COLO668 (cell line): Measurements from ENCODE around the gene FGF1.

Source experiments
- DNase-seq: peaks from one replicate; lab custom pipeline; 2025; ENCODE audit not compliant: unreplicated experiment; lab: John Stamatoyannopoulos, UW

Gene FGF1

DNA sequence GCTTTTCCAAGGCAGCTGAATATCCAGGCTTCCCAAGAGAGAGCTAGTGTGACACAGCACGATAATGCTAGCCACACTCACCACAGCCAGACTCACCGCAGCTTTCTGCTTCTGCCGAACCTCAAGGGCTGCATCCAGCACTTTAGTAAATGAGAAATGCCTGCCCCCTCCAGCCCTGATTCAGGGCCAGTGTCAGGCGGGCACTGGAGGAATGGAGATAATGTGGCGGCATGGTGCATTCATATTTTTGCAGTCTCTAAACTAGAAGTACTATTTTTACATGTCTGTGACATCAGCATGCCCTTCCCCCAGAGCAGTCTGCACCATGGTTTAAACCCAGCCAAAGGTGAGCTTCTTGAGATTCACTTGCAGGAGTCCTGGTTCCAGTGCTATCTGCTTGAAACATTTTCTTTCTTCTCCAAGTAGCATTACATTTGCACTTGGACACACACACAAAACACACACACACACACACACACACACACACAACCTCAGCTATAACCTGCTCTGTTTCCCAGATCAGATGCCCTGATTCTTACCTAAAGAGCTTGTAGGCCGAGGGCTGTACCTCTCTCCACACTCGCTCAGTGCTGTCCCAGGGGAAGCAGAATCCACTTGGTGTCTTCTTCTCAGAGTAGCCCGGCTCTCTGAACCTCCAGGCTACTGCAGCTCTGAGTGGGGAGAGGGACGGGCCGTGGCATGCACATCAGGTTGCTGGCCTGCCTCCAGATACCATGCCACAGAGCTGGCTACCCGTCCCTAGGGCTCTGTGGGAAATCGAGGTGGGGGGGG lies at the start of gene FGF1:
FGF1 (minus strand) TSS at position 673 of the 792 bp plus-strand sequence. CDS start 71,963 bp downstream, outside the sequence.
- no peak for DNase-seq

DNA sequence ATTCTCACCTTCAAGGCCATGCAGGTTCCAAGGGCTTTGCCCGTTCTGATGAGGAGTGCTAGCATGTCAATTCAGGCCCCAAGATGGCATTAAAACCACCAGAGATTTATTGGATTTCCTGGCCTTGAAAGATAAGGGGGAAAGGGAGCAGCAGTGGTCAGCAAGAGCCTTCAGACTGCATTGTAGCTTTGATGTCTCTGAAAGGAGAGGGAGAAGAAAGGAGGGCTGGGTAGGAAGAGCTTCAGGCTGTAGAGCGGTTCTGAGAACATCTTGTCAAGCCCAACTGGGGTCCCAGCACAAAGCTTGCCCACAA lies 41.8 kb upstream of the FGF1 start:
- no peak for DNase-seq

DNA sequence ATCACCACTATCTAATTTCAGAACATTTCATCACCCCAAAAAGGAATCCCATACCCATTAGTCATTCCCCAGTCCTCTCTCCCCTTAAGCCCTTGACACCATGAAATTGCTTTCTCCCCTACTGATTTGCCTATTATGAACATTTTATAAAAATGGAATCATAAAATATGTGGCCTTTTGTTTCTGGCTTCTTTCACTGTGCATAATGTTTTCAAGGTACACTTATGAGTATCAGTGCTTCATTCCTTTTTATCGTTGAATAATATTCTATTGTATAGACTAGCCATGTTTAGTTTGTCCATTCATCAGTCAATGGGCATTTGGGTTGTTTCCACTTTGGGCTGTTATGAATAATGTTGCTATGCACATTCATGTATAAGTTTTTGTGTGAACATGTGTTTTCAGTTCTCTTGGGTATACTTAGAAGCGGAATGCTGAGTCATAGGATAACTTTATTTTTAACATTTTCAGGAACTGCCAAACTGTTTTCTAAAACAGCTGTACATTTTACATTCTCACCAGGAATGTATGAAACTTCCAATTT lies 40.4 kb upstream of the FGF1 start:
- DNase-seq: no peak

DNA sequence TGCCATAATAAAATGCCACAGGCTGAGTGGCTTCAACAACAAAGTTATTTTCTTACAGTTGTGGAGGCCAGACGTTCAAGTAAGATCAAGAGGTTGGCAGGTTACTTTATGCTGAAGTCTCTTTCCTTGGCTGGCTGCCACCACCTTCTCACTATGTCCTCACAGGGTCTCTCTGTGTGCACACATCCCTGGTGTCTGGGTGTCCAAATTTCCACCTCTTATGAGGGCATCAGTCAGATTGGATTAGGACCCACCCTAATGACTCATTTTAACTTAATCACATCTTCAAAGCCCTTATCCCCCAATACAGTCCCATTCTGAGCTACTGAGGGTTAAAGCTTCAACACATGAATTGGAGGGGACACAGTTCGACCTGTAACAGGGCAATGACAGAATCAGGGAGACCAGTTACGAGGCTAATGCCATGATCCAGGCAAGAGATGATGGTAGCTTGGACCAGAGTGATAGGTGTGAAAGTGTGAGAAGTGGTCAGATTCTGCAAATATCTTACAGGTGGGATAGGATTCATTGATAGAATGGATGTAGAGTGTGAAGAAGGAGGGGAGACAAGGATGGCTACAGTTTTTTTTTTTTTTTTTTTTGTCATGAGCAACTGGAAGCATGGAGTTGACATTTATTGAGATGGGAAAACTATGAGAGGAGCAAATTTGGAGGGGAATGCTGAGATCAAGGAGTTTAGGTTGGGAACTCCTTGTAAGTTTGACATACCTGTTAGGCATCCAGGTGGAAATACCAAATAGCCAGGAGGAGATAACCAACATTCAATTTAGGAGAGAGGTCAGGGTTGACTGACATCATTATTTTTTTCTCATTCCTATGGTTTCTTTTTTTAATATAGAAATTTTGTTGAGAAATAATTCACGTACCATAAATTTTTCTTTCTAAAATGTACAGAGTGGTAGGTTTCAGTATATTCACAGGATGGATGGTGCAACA lies 39.6 kb upstream of the FGF1 start:
- DNase-seq: no peak

DNA sequence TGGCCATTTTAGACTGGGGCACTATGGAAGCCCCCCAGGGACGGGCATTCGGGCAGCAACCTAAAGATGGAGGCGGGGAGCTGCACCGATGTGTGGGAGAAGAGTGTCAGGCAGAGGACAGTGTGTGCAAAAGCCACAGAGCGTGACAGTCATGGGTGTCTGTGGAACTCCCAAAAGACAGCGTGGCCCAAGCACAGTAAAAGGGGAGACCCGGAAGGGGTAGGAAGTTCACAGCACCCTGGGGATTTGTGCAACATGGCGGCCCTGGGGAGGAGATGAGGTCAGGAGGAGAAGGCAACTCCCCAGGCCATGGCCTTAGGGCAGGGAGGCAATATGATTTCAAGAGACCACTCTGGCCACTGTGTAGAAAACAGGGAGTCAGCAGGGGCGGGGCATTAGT lies 38.9 kb upstream of the FGF1 start:
- no peak for DNase-seq

DNA sequence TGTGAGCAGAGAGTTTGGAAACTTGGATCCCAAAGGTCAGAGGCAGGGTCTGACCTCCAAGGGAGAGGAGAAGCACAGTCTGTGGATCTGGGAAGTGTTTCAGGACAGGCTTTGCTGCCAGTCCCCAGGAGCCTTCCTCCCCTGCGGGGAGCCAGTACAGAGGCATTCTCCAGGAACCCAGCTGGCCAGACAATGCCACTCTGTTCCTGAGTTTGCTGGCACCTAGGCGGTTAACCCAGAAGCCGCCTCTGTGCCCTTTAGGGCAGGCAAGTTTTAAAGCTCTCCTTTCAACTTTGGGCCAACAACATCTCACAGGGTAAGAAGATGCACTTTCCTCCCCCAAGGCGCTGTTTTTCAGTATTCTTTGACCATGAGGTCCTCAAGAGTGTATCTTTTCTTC lies 37.0 kb upstream of the FGF1 start:
- DNase-seq: no peak

DNA sequence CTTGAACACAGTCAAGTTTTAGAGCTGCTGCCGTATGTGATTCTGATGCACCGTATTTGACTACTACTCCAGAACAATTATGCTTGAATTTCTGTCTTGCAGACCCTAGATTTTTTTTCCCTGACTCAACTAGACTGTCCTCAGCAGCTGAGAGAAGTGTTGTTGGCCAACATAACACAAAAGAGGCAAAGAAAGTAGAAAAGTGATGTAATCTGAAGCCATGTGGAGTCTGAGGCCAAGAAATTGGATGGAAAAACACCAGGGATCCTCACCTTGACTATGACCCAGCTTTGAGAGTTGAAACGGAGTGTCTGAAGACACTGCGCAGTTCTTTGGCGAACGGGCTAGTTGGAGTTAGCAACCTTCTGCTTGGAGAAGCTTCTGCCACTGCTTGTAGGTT lies 36.3 kb upstream of the FGF1 start:
- DNase-seq: no peak

DNA sequence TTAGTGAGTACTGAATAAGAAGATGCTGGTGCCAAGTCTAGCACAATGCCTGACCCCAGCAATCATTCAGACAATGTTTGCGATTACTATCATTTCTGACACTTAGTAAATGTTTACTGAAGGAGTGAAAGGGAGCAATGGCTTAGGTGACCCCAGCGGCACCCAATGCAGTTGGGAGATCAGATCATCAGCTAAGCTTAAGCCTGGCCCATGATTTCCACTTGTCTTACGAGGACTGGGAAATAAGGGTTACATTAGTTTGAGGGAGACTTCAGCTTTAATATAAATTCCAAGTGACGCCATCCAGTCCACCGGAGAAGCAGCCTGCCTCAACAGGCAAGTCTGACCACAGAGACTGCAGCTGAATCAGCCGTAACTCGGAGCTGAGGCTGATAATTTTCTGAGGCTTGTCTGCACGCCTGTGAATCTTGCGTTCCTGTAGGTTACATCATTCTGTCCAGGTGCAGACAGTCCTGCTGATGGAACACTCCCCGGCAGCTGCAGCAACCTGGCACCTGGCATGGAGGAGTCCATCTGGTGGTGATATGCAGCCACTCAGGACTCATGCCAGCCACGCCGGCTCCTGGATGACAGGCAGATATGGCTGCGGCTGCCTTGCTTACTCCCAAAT lies 34.9 kb upstream of the FGF1 start:
- DNase-seq: peak; percentile 89

DNA sequence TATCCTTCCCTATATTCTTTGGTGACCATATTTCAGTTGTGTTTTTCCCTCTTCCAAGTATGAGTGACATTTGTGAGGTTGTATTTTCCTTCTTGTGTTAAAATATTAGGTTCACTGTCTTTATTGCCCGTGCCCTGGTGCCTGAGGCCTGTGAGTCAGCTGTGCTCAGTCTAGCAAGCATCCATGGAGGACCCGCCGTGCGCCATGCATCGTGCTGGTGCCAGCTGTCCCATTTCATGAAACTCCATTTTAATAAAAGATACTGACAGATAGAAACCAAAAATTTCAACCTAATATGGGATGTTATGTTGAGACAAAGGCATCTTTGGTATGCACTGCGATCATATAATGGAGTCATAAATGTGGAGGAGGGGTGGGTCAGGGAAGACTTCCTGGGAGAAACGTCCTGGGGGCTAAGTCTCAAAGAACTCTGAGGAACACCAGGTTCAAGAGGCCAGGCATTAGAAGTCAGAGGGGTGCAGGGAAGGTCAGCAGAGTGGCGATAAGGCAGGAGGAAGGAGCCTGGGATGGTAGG lies 34.0 kb upstream of the FGF1 start:
- no peak for DNase-seq

DNA sequence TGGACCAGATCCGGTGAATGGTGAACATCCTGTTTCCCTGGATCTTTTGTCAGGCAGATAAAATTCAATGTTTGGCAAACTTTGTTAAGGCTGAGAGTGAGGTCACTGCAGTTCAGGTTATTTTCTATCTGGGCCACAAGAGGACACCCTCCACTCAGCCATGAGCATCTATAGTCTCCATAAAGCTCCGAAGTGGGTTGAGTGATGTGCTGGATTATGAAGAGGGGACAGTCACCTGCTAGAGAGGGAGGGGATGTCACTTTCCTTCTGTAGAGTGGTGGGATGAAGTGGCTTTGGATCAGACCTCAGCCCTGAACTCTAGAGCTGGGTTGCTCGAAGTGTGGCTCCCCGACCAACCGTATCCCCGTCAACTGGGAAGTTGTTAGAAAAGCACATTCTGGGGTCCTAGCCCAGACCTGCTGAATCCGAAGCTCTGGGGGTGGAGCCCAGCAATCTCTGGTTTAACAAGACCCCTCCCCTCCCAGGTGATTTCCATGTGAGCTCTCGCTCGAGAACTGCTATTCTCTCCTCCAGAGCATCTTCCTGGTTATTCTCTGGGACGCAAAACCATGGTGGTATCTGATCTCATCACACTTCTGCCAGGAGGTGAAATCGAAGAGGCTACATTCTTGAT lies 31.8 kb upstream of the FGF1 start:
- peak; percentile 15 for DNase-seq

DNA sequence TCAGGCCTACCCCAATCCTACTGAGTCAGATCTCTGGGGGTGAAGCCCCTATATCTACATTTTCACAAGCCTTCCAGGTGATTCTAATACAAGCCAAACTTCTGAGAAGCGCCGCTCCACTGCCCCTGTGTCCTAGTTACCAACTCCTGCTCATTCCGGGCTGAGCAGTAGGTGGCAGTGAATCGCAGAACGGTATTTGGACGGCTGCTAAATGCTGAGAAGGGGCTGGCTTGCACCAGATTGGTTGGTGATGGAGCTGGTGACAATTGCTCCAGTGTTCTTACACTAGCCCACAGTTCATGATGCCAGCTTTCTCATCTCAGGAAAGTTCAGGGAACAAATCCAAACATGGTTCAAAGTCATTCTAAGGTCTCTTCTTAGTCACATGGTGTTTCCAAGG lies 31.1 kb upstream of the FGF1 start:
- DNase-seq: peak; percentile 21

DNA sequence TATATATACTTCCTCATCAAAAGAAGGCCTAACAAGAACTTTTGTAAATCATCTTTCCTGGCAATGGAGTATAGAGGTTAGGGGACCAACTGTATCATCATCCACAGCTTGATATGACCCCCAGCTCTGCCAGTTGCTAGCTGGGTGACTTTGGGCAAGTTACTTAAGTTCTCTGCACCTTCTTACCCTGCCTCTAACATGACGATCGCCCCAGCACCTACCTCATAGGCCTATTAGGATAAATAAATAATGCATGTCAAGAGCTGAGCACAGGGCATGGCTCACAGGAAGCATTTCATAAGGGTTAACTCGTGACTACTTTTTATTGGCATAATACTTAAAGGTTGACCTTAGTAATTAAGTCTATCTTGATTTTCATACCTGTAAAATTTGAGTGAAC lies 29.4 kb upstream of the FGF1 start:
- no peak for DNase-seq

DNA sequence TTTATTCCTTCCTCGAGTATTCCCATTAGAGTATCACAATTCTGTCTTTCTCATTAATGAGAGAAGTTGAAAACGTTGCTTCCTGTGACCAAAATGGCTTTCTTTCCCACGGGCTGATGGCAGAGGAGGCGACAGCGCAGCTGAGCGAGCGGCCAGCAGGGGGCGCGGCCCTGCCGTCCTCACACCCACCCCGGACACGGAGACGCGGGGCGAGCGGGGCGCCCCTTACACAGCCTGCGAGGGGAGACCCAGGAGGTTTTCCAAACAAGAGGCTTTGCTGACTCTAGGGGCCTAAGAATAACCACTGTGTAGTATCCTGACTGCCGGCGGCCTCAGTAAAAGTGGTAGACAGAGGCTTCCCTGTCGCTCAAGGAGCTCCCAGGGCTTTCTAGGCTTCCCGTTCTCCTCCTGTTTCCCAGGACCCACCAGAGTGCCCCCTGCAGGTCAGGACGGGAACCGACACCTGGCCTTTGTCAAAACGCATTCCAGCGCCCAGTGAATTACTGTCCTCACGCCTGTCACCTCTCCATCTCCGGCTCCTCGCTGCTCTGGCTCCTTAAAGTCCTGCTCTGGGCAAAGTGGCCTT lies 27.3 kb upstream of the FGF1 start:
- DNase-seq: peak; percentile 79

DNA sequence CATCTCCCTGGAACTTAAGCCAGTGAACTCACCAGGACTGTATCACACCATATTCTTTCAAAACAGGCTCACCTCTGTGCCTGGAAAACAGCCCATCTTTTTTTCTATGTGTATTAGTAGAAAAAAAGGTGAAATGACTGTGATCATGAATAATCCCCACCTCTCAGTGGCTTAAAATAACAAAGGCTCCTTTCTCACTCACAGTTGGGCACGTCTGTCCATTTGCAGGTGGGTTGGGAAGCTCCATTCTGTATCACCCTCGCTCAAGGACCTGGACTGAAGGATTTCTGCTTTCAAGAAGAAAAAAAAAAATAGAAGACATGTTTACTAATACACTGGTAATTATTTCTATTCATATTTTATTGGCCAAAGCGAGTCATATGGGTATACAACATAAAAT lies 17.3 kb upstream of the FGF1 start:
- DNase-seq: no peak

DNA sequence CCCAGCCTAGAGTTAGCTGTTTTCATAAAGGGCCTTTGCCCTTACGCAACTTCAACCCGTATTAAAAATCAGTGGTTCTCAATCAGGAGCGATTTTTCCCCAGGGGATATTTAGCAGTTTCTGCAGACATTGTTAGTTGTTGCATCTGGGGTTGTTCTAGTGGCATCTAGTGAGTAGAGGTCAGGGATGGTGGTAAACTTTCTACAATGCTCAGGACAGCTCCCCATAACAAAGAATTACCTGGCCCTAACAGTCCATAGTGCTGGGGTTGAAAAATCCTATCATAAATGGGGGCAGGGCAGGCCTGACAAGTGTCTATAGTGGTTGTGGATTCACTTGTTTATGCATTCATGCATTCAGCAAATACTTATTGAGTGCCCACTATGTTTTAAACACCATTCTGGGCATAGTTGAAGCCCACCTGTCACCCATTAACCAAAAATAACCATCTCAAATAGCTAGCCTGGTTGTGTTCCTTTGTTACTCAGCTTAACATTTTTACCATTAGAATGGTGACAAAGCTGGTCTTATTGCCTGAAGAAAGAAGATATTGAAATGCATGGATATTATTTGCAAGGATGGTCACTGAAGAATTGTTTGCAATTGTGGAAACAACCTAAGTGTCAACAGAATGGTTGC lies 15.9 kb upstream of the FGF1 start:
- no peak for DNase-seq

DNA sequence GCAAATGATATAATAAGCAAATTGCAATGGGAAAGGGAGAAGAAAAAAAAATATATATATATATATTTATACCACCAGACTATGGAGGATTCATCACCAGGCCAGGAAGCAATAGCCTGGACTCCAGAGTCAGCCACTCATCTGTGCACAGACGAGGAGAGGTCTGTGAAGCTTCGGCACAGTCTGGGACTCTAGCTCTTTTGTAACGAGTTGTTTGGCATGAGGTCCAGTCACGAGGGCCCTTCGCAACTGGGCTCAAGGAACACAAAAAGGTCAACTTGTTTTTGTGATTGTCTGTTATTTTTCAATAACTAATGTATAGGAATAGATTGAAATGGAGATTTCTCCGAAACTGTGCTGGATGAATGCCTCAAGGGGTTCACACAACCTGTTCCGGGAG lies 14.7 kb upstream of the FGF1 start:
- DNase-seq: no peak

DNA sequence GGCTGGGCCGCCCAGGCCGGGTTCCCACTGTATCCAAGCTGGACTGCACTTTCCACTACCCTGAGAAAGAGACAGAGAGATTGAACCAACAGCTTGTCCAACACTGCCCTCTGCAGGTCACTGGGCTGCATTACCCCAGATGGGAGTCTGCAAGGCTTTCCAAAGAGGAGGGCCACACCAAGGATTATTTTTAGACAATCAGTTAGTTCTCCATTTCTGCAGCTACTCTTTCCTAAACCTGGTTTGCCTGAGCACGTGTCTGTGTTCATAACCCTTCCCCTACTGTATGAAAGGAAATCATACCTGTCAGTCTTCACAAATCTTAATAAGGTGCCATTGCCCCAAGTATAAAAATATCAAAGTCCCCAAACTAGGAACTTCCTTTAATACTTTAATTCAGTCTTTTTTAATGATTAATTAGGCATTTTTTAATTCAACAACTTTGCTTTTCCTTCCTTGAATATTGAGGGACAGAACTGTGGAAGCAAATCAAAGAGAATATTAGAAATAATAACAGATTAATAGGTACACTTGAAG lies 13.4 kb upstream of the FGF1 start:
- peak; percentile 72 for DNase-seq

DNA sequence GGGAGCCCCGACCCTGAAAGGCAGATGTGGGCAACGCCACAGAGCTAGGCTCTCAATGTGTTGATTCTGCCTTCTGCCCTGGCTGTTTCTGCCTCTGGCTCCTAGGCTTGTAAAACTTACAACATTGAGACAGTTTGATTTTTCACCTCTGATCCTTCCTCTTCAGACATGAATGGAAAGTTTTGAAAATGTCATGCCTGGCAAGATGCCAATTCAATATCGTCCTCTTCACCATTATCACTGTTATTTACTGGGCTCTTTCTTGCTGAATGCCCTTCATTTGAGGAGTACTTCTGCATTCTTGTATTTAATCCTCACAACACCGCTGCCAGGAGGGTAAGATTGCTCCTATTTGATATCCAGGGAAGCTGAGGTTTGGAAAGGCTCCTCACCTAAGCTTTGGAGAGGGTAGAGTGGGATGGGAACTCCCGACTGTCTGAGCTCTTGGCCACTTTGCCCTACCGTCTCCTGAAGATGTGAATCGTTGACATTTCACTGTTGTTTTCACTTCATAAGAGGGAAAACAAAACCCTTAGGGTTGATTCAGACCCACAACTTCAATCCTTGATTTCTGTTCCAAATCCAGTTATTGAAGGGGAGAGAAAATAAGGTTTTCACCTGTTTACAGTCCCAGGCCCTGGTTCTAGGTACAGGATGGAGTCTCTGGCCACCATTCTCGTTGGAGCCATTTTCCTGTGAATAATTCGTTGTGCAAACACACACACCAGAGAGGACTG lies 12.7 kb upstream of the FGF1 start:
- no peak for DNase-seq
